GM21515 (cell line): ENCODE measurements around the gene CAMTA1.

ENCODE experiments used
- ATAC-seq: cut with Tn5 transposase; IDR thresholded peaks from one replicate; pipeline ENCODE4 v1.9.1; 2021; ENCODE audit not compliant: unreplicated experiment

Gene CAMTA1

DNA sequence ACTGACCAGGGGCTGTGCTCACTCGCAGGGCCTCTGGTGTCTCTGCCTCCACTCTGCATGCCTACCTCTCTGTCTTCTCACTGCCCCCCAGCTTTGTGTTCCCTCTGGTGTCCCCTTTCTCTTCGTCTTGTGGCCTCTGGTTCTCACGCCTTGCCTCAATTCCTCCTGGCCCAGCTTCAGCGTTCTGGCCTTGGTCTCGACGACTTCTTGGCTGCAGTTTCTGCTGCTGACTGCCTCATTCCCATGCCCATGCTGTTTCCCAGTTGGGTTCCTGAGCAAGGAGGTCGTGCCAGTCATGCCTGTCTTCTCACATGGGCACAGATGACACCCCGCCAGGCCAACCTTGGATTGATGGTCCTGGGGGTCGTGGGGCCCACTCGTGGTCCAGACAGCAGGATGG lies 562.8 kb downstream of the CAMTA1 start:
- ATAC-seq = no peak

DNA sequence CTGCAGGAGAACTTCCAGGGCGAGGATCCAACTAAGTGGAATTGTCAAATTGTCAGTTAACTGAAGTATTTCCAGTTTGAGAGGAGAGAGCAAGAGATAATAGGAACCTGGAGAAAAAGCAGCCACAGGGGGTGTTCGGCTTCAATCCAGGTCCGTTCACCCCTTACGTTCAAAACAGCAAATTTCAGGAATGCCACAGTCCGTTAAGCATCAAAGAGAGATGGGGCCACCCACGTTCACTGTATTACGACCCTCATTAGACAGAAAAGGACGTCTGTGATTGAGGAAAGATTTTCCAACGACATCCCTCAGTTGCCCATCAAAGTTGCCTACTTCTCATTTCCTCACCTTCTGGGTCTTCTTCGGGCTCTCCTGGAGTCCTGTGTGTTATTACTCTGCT lies 563.3 kb downstream of the CAMTA1 start:
- no peak for ATAC-seq

DNA sequence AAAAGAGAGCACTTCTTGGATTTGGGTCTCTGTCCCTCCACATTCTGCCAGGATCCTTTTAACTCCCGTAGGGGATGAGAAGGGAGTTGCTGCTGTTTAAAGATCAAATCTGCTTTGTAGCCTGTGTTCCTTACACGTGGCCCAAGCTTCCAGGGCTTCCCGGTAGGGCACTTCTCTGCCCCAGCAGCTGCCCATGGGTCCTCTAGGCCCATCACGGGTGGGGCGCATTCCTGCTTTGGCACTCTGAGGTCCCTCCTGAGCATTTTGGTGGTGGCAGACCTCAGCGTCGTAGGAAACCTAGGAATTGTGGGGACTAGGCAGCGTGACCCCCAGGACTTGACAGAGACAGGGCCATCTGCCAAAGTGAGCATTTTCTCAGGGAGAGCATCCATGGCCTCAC lies 565.5 kb downstream of the CAMTA1 start:
- no peak for ATAC-seq

DNA sequence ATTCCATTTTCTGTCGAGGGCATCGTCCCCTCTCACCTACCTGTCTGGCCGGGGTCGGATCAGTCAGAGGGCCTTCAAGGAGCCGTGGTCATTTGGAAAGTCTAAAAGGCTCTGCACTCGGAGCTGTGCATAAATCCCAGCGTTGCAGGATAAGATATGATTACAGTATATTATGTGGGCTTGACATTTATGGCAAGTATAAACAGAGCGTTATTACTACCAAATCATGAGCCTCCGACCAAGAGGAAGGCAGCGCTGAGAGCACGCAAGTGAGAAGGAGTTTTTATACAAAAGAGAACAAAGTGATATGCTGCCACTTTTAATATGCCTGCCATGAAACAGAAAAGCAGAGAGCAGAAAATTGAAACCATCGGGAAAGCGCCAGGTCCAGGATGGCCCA lies 566.4 kb downstream of the CAMTA1 start:
- no peak for ATAC-seq

DNA sequence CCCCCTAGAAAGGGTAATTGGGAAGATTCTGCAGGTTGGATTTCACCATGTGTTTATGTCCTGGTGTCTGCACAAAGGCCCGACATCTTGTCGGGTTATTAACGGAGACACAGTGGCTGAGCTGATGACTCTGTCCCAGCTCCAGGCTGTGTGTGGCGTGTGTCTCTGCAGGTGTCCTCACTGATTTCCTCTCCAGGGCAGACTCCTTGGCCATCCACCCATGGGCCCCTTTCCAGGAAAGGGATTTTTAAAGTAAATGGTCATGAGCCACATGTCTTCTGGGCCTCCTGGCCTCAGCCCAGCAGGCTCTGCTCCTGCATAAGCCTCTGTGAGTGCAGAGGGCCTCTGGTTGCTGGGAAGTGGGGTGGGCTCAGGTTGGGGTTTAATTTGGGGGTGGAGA lies 567.1 kb downstream of the CAMTA1 start:
- ATAC-seq = no peak

DNA sequence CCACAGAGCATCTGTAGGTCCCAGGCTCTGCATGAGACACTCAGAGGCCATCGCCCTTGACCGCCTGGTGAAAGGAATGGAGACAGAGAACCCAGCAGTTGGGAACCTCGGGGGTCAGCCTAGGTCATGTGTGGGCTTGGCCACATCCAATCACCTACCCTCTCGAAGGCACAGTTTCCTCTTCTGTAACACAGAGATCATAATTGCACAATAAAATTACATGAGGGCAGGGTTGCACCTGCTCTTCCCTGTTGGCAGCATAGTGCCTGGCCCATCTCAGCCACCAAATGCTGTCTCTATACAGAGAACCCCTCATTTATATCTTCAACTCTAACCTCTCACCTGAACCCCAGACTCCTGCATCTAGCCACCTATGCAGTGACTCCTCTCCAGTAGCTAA lies 567.7 kb downstream of the CAMTA1 start:
- ATAC-seq = no peak

DNA sequence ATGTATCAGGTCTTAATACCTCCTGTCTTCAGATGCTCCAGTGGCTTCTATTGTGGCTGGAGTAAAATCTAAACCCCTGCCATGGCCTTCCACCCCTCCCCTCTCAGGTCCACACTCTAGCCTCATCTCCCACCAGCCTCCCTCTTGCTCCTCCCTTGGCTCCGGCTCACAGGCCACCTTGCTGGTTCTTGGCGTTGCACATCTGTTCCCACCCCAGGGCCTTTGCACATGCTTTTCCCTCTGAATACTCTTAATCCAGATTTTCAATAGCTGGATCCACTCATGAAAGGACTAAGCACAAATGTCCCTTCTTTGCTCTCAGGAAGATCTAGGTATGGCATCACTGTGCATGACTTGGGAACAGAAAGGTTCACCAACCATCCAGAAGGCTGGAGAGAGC lies 570.4 kb downstream of the CAMTA1 start:
- no peak for ATAC-seq

DNA sequence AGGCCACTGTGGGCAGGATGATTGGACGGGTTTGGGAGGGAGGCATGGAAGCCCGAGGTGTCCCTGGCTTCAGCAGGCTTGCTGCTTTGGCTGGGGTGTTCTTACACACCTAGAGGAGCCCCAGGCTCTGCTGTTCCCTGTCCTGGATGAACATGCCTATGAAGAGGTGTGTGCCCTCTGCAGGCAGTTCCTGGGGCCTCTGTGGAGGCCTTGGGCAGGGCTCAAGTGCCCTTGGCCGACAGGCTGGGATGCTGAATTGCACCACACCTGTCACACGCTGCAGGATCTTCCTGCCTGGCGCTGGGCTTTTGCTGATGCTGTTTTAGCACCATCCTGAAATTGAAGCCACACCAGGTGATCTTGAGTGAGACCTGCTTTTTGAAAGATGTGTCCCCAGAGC lies 570.8 kb downstream of the CAMTA1 start:
- ATAC-seq = no peak

DNA sequence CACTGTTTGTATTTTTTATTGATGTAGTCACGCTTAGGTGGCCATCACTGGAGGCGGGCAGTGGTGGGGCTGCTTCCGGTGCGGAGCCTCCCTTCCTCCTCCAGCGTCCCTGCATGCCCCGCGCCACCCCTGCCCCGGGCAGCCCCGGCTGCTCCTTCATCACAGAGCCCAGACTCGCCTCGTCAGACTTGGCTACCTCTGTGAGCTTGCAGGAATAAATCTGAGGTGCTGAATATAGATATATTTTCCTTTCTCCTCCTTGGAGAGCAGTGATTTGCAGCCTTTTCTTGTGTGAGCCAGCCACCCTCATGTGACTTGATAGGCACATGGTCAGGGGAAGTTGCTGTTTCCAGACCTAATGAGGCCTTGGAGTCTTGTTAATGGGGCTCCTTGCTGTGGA lies 573.2 kb downstream of the CAMTA1 start:
- ATAC-seq = no peak

DNA sequence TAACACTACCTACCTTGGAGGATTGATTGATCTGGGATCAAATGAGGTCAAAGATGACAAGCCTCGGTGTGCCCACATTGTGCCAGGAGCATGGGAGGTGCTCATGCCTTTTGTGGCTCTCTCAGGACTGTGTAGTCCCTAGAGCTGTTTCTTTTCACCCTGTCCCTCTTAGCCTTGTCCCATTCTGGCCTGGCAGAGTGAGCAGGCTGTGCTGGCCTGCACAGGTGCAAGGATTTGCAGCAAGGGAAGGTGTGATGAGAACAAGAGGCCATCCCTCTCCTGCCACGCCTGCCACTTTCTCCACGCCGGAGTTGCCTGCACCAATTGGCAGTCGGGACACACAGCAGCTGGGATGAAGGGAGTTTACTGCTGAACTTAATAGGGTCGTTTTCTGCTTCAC lies 575.3 kb downstream of the CAMTA1 start:
- ATAC-seq = no peak

DNA sequence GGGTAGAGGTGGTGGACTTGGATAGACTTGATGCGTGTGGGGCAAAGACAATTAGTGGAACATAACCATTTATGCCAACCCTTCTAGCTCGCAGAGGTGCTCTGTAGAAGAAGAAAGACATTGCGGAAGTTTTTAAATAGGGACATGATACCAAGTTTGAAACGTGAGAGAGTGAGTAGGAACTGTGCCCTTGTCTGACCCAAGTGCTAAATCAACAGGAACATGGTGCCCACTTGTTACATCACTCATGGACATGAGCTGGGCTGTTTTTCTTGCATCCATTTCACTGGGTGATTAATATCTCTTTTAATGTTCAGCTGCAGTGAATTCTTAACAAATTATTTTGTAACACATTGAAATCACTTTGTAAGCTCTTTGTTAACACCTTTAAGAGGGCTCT lies 577.7 kb downstream of the CAMTA1 start:
- no peak for ATAC-seq

DNA sequence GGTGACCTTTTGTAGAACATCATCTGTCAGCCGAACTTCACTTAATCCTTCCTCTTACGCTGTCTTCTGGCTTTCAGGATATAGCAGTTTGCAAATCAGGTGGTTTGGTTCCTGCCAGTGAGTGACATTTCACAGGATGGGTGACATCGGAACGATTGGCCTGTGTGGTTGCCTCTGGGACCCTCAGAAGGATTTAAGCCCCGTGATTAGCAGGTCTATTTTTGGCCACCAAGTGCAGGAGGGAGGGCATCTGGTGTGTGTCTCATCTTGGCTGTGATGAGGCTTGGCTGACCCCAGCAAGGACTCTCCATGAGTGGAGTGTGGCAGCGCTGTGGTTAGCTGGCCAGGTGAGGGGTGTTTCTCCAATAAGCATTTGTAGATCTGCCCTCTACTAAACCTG lies 578.2 kb downstream of the CAMTA1 start:
- ATAC-seq = no peak

DNA sequence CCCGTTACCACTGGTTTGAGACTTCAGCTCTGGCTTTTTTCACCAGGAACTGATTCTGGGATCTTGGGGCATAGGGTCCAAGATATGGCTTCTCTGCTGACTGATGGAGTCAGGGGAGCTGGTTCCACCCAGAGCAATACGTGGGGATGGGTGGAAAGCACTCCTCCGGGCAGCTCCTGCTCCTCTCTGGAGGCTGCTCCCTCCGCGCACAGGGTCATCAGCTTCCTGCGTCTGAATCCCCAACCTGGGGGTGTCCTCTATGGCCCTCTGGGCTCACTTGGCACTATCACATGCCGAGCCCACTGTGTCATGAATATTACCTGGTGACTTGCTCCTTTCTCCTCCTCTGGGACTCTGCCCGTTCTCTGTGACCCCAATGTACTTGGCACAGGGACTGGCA lies 580.5 kb downstream of the CAMTA1 start:
- ATAC-seq = no peak

DNA sequence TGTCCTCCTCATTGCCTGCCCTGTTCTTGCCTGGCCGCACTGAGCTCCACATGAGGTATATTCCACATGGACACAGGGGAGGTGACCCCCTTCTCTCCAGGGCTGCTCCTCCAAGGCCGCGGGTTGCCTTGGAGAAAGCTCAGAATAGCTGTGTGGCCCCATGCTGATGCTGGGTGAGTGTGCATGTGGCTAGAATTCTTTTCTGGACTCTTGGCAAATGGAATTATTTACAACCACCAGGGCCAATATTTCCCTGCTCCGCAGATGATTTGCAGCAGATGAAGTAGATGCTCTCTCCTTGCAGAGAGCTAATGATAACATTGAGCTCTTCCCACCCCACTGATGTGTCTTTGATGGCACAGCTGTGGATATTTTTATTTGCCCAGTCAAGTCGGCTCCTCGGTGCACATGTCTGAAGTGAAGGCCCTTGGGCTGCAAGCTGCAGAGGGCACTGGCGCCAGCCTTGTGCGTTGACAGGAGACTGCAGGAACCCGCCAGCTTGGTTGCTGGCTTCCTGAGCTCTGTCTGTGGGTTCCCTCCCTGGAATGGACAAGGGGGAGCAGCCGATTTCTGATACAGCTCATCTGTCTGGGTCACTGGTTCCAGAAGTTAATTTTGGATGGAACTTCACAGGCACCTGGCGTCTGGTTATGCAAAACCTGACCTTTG lies 581.2 kb downstream of the CAMTA1 start:
- ATAC-seq = no peak

DNA sequence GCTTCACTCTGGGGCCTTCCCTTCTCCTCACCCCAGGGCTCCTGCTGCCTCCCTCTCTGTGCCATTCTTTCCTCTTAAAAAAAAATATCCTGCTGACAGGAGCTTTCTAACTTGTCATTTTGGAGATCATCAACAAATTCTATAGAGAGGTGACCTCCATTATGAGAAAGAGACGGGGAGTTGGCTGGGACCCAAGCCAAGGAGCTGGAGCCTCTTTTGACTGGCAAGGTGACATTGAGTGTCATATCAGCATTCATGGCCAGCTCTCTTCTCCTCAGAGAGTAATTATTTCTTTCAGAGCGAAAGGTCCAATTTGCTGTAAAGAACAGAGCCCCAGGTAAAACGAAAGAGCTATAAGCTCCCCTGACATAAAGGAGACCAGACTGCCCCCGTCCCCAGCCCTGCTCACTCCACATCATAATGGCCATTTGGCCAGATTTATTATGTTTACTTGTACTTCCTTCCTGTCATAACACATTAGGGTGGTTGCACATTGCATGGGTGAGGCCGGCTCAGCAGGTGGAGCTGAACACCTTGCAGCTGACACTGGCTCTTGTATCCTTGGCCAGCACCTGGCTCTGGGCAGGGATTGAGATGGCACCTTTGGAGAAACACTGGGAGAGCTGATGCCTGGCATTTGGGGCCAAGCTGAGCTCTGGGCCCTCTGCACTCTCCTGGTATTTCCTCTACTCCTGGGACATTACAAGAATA lies 581.9 kb downstream of the CAMTA1 start:
- ATAC-seq = no peak

DNA sequence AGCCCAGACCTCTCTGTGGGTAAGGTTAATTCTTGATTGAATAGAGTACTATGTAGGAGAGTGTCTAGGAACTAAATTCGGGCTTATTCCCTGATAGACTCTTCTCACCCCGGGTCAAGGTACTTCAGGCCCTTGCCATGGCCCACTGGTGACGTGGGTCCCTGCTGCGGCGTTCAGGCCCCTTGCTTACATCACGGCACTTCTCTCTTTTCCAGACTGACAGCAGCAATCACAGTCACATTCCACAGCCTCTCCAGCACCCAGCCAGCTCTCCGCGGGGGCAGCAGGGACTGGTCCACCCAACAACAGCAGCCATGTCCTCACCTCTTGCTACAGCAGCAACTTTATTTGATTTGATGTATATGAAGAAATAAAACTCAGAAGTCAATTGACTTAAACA lies 584.6 kb downstream of the CAMTA1 start:
- ATAC-seq = no peak

DNA sequence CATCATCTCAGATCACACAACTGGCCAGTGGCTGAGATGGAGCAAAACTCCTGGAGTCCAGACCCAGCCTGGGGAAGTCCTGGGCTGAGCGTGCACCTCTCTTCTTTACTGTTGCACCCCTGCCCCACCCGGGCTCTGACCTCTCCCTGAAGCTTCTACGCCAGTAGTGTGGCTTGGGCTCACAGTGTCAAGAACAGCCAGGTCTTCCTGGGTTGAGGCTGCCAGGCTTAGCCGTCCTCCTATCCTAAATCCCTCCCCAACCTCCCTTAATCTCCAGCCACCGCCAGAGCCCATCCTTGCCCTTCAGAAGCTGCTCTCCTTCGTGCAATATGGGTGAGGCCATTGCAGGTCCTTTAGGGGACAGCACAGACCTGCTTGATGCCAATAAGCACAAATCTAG lies 586.7 kb downstream of the CAMTA1 start:
- no peak for ATAC-seq

DNA sequence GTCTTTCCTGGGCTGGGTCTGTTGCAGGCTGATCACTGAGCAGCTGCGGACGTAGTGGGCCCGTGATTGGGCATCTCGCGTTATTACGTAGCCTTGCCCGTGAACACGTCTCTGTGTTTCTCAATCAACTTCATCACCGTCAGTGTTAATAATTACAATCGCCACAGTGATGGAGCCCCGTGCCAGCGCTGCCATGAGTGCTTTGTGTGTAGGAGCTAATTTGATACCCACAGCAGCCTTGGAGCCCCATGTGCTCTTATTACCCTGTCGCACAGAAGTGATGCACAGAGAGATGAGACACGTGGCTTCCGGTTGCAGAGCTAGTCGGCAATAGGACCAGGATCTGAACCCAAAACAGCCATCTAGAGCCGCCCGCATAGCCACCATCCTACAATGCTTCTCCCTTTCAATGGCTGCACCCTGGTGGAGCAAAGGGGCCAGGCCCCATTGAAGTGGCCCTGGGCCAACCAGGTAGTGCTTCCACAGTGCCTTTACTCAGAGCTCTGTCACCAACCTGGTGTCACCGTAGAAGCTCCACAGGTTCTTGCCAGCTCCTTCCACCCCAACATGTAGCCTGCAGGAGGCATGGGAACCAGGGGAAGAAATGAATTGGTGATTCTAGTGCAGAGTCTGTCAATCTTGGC lies 587.3 kb downstream of the CAMTA1 start:
- no peak for ATAC-seq

DNA sequence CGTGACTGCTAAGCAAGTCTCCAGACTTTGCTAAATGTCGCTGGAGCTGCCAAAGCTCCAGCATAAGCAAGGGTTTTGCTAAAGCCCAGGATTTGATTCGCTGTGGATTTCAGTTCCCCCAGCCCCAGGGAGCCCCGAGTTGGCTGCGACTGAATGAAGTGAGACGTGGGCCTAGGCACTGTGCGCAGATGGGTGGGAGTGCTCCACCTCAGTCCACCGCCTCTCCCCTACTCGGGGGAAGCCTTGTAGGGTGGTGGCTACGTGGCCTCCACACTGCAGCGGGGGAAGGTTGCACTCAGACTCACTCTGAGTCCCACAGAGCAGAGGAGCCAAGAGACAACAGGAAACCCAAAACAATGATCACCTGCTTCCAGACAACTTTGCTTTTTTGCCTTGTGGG lies 588.0 kb downstream of the CAMTA1 start:
- ATAC-seq = no peak

DNA sequence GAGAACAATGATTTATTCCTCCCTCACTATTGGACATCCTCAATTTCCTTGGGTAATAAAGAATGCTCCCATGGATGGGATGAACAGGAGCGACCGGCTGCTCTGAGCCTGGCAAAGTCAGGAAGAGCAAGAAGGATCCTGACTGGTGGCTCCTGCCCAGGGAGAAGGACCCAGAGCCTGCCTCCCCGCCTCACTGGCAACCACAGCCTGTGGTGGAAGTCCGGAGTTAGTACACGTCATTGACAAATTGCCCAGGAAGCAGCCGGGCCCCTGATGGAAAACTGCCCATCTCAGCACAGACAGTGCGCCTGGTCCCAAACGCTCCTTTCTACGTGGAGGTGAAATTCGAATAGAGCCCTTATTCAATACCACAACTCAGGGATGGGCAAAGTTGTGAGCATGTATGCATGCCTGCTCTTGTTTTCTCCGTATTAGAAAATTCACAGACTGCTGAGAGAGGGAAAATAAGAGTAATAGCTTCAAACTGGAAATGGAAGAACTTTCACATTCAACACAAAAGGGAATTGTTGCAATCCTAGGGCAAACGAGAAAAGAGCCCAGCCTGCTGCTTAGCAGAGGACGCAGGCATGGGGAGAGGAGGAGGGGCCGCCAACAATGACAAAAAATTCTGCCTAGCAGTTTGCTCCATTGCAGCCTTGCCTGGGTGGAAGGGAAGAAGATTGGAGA lies 588.8 kb downstream of the CAMTA1 start:
- ATAC-seq = no peak

DNA sequence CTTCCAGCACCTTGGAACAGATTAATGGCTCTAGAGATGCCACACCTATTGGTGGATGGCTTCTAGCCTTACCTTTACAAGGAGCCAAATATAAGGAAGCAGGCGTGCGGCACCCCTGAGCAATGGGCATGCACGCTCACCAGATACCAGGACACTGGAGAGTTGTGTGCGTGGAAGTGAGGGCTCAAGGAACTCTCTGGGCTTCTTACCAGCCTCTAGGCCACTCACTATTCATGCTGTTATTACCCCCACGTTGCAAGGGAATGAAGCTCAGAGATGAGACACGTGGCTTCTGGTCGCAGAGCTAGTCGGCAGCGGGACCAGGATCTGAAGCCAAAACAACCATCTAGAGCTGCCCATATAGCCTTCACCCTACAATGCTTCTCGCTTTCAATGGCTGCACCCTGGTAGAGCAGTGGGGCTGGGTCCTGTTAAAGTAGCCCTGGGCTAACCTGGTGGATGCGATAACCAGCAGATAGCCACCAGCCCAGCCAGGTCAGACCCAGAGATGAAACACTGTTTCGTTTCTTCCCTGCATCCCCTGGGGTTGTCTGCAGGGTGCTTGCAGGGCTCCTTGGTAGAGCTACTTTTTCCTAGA lies 589.4 kb downstream of the CAMTA1 start:
- ATAC-seq = no peak

DNA sequence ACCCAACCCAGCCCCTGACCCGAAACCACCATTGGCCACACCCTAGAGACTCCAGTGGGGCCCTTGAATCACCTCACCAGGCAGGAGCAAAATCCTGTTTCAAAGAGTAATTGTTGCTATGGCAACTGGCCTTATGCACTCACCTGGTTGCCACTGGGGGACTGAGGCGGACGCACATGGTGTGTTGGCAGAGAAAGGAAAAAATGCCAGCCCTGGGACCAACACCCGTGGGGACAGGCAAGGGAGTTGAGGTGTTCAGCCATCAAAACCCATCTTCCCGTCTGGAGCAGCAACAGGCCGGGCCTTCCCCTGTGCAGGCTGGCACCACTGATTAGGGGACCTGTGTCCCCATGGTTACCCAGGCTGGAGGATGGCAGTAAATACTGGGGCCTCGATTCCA lies 590.1 kb downstream of the CAMTA1 start:
- ATAC-seq = no peak
